KOPT-K1 (cell line): ENCODE results near the gene TOR1B.

Experiments used
- H3K27ac ChIP-seq: fragments of 200-600 bp; sonication (generic); 2 replicates; pipeline ENCODE4 v1.5.1; 2016; ENCODE audit warnings: antibody characterized with exemption, mild to moderate bottlenecking, low read depth, low read length; ENCODE audit not compliant: poor library complexity, severe bottlenecking
- H3K36me3 ChIP-seq: fragments of 200-600 bp; sonication (generic); 2 replicates; pipeline ENCODE4 v1.5.1; 2017; ENCODE audit warnings: antibody characterized with exemption, mild to moderate bottlenecking, low read length, moderate library complexity; ENCODE audit not compliant: insufficient read depth
- H3K9me3 ChIP-seq: fragments of 200-600 bp; sonication (generic); 2 replicates; pipeline ENCODE4 v1.5.1; 2017; ENCODE audit warnings: antibody characterized with exemption, low read length, mild to moderate bottlenecking; ENCODE audit not compliant: insufficient read depth, poor library complexity, severe bottlenecking

The TOR1B gene

GRCh38 chr9:129838707-129839259 lies 35.8 kb downstream of the TOR1B start:
- Histone ChIP-seq H3K27ac (peak overlapping the region; percentile 89), H3K9me3 (no peaks in the 10 kb centered on the region), H3K36me3 (peaks cover 47% of the 10 kb centered on the region)

GRCh38 chr9:129839324-129840023 lies 36.5 kb downstream of the TOR1B start:
- peak overlapping the region; percentile 89 for H3K27ac ChIP-seq
- peaks cover 47% of the 10 kb centered on the region for H3K36me3 ChIP-seq
- no peaks in the 10 kb centered on the region for H3K9me3 ChIP-seq

GRCh38 chr9:129840034-129840433 lies 37.0 kb downstream of the TOR1B start:
- Histone ChIP-seq H3K9me3 (no peaks in the 10 kb centered on the region), H3K27ac (peak overlapping the region; percentile 89)

DNA sequence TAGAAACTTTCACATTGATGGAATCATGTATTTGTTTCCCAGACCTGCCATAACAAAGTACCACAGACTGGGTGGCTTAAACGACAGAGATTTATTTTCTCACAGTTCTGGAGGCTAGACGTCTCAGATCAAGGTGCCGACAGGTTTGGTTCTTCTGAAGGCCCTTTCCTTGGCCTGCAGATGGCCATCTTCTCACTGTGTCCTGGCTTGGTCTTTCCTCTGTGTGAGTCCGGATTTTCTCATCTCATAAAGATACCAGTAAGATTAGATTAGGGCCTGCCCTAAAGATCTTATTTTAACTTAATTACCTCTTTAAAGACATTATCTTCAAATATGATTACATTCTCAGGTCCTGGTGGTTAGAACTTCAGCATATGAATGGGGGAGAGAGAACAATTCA lies 38.1 kb downstream of the TOR1B start:
- peaks cover 47% of the 10 kb centered on the region for H3K36me3 ChIP-seq
- no peaks in the 10 kb centered on the region for H3K9me3 ChIP-seq
- peak overlapping the region; percentile 20 for H3K27ac ChIP-seq

More at GRCh38 chr9:129840034-129840433, 37.0 kb downstream of the TOR1B start:
- peaks cover 47% of the 10 kb centered on the region for H3K36me3 ChIP-seq

DNA sequence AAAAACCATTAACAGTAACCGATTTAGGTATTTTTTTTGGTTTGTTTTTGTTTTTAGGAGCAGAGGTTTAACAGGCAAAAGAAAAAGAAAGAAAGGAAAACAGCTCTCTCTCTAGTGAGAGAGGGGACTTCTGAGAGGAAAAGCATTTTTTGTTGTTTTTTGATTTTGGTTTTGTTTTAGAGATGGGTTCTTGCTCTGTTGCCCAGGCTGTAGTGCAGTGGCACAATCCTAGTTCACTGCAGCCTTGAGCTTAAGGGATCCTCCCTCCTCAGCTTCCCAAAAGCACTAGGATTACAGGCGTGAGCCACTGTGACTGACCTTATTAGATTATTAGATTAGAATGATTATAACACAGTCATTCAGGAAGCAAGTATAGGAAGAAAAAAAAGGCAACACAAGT lies 42.4 kb downstream of the TOR1B start:
- H3K27ac ChIP-seq = peak overlapping the region; percentile 49
- H3K9me3 ChIP-seq = no peaks in the 10 kb centered on the region
- peaks cover 51% of the 10 kb centered on the region for H3K36me3 ChIP-seq

DNA sequence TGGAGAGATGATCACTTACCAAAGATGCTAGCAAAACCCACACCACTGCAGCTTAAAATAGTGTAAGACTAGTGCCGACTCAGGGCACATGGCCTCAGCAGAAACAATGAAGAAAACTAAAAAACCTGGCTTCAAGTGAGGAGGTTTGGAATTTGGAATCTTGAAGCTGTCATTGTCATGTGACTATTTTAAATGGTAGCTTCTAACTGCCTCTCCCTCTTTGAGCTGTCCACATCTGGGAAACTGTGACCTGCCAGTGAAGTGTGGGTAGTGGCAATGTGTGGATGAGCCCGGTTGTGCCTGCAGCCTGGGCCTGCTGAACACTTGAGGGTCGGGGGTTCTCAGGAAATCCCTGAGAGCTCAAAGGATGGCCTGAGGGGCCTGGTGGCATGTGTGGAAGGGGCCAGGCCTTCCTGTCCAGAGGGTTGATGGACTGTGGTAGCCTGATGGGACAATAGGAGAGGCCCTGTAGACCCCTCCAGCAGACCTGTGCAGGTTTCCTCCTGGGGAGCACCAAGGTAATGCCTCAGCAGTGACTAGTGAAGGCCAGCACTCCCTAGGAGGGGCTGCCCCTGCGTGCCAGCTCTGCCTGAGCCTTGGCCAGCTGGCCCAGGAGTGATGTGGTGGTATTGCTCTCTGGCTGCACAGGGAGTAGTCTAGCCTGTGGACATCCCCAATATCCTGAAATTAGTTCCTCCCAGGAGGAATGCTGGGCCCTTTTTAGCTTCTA lies 45.9 kb downstream of the TOR1B start:
- no peaks in the 10 kb centered on the region for H3K9me3 ChIP-seq
- peaks cover 60% of the 10 kb centered on the region for H3K36me3 ChIP-seq
- H3K27ac ChIP-seq = peak overlapping the region; percentile 54

DNA sequence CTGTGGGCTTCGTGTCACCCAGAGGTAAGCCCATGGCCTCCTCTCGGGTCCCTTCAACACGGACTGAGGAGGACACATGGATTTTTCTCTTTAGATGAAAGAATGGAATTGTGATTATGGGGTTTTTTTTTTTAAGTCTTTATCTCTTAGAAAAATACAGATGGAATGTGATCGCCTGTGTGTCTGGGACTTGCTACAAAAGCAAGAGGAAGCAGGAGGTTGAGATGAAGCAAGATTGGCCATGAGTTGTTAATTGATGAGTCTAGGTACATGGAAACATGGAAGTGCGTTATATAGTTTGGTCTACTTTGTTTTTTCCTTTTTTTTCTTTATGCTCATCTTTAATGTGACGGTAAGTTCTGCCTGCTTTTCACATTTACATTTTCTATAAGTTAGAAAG lies 46.9 kb downstream of the TOR1B start:
- peak overlapping the region; percentile 29 for H3K27ac ChIP-seq
- H3K9me3 ChIP-seq = no peaks in the 10 kb centered on the region
- H3K36me3 ChIP-seq = peaks cover 64% of the 10 kb centered on the region

GRCh38 chr9:129850821-129851550 lies 48.0 kb downstream of the TOR1B start:
- peak overlapping the region; percentile 29 for H3K27ac ChIP-seq
- H3K9me3 ChIP-seq = no peaks in the 10 kb centered on the region
- H3K36me3 ChIP-seq = peaks cover 72% of the 10 kb centered on the region

DNA sequence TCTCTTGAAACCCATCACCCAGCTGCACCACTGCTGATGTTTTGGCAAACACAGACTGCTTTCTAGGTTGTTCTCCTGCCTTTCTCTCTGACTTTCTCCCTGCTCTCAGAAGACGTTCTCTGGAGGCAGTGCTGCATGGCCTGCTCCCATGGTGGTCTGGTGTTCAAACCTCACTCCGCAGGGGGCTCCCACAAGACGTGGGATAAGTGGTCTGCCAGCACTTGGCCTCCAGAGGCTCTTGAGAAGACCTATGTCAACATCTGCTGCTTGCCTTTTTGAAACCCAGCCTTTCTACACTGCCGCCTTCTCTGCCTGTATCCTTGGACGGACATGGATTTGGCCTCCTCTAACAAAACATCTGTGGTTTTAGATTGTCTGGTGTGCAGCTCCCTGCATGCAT lies 48.8 kb downstream of the TOR1B start:
- Histone ChIP-seq H3K9me3 (no peaks in the 10 kb centered on the region), H3K36me3 (peaks cover 80% of the 10 kb centered on the region), H3K27ac (no peak overlapping the region)

- Histone ChIP-seq H3K36me3 (peaks cover 87% of the 10 kb centered on the region), H3K9me3 (no peaks in the 10 kb centered on the region), H3K27ac (no peak overlapping the region)
These were observed 49.6 kb downstream of the TOR1B start for GRCh38 chr9:129852579-129852978.

DNA sequence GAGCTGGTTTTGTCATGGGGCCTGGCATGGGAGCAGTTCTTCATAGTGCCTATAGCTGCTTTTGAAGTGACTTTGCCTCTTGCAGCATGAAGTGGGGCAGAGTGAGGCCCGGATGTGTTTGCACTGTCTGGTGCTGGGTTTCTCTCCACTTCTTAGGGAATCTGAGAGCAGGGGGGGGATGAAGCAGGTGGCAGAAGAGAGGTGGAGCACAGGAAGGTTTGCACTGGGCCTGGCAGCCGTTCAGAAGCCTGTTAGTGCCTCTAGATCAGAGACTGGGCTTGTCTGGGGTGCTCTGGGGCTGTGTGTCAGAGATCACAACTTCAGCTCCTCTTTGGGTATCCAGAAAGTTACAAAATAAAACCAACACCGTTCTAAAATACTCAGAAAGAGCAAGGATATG lies 50.6 kb downstream of the TOR1B start:
- H3K9me3 ChIP-seq = no peaks in the 10 kb centered on the region
- no peak overlapping the region for H3K27ac ChIP-seq
- peaks cover 91% of the 10 kb centered on the region for H3K36me3 ChIP-seq

- H3K9me3 ChIP-seq = no peaks in the 10 kb centered on the region
- no peak overlapping the region for H3K27ac ChIP-seq
- peaks cover 85% of the 10 kb centered on the region for H3K36me3 ChIP-seq
These were observed 51.7 kb downstream of the TOR1B start for GRCh38 chr9:129854588-129855110.

- Histone ChIP-seq H3K27ac (no peak overlapping the region), H3K36me3 (peaks cover 73% of the 10 kb centered on the region), H3K9me3 (no peaks in the 10 kb centered on the region)
These were observed 54.2 kb downstream of the TOR1B start for GRCh38 chr9:129857207-129857606.

GRCh38 chr9:129858167-129858962 lies 55.4 kb downstream of the TOR1B start:
- H3K9me3 ChIP-seq = no peaks in the 10 kb centered on the region
- H3K27ac ChIP-seq = no peak overlapping the region
- H3K36me3 ChIP-seq = peaks cover 62% of the 10 kb centered on the region
